Endodermal cell (in vitro differentiated cells): ENCODE results near the gene NAV2. TPM values are rescaled to one million over a fixed set of nuclear protein-coding genes. Genes with fewer than 3 reads are reported as not detected.

Experiments
- DNase-seq: peaks from one replicate; pipeline ENCODE4 v3.0.0-alpha.2; 2017
- H3K27ac ChIP-seq: 2 replicates; pipeline ENCODE4 v1.5.1; 2013; ENCODE audit warnings: mild to moderate bottlenecking, low read depth, low read length, moderate library complexity
- H3K27me3 ChIP-seq: 2 replicates; pipeline ENCODE4 v1.6.1; 2013; ENCODE audit warnings: mild to moderate bottlenecking, low read length, moderate library complexity; ENCODE audit not compliant: insufficient read depth, control insufficient read depth, poor library complexity, severe bottlenecking
- H3K36me3 ChIP-seq: 2 replicates; pipeline ENCODE4 v1.7.0; 2013; ENCODE audit warnings: mild to moderate bottlenecking, low read length, moderate library complexity; ENCODE audit not compliant: control insufficient read depth, insufficient read depth
- H3K4me1 ChIP-seq: one replicate; pipeline ENCODE4 v1.7.0; 2013; ENCODE audit warnings: low read length; ENCODE audit not compliant: control insufficient read depth, insufficient read depth
- H3K4me3 ChIP-seq: 2 replicates; pipeline ENCODE4 v1.5.1; 2013; ENCODE audit warnings: mild to moderate bottlenecking, low read length, moderate library complexity
- H3K9ac ChIP-seq: 2 replicates; pipeline ENCODE4 v1.6.1; 2013; ENCODE audit warnings: mild to moderate bottlenecking, low read length, moderate library complexity; ENCODE audit not compliant: poor library complexity, severe bottlenecking; ENCODE audit errors: extremely low read depth
- H3K9me3 ChIP-seq: 2 replicates; pipeline ENCODE4 v1.6.1; 2013; ENCODE audit warnings: mild to moderate bottlenecking, low read length, moderate library complexity; ENCODE audit not compliant: control insufficient read depth
- H3K27ac Mint-ChIP-seq: 2 replicates; pipeline ENCODE4 v1.8.0; 2020; ENCODE audit warnings: mixed read lengths
- H3K27me3 Mint-ChIP-seq: 2 replicates; pipeline ENCODE4 v1.8.0; 2021; ENCODE audit warnings: mild to moderate bottlenecking, mixed read lengths; ENCODE audit not compliant: insufficient read depth
- H3K36me3 Mint-ChIP-seq: 2 replicates; pipeline ENCODE4 v1.8.0; 2020; ENCODE audit warnings: low read depth, mixed read lengths
- H3K4me1 Mint-ChIP-seq: 2 replicates; pipeline ENCODE4 v1.8.0; 2020; ENCODE audit warnings: mixed read lengths
- H3K4me3 Mint-ChIP-seq: 2 replicates; pipeline ENCODE4 v1.8.0; 2020; ENCODE audit warnings: mild to moderate bottlenecking, moderate library complexity, mixed read lengths
- H3K9me3 Mint-ChIP-seq: 2 replicates; pipeline ENCODE4 v1.8.0; 2020; ENCODE audit warnings: mild to moderate bottlenecking, mixed read lengths
- WGBS, 2 experiments: methylation state at CpG; one replicate each; pipeline versions ENCODE4 v1.1.5 to v1.1.7; 2013; ENCODE audit warnings: missing lambda C conversion rate in 2 of 2, mixed read lengths in 1 of 2; ENCODE audit not compliant: insufficient coverage in 1 of 2, insufficient read length in 1 of 2; 5-methylcytosine and 5-hydroxymethylcytosine counted together
- total RNA-seq, 2 donors: library from RNA; stranded (reverse); fragmentation: NEBNext Ultra II Directional in 1 of 2; extraction: Animal tissue kit (Norgen Biotek cat#: 25700) in 1 of 2; gene quantifications; 2 replicates in 1 of 2; 3 replicates in 1 of 2; pipeline ENCODE4 v1.2.1, GENCODE V29; 2021
- TF ChIP-seq, protein P1 (sequence below): fragments of 200-600 bp; sonication (generic); conservative IDR thresholded peaks from 2 replicates; pipeline ENCODE4 v1.5.0; 2021; ENCODE audit warnings: antibody characterized with exemption, mild to moderate bottlenecking

The NAV2 gene
- total RNA-seq, 2 donors from 2014 or later = 37.1 to 42.4 TPM

- Mint-ChIP-seq H3K27me3 (no peaks in the 10 kb centered on the region), H3K4me3 (no peak overlapping the region), H3K4me1 (peaks cover 11% of the 10 kb centered on the region), H3K27ac (peak overlapping the region; percentile 65), H3K36me3 (peaks cover 85% of the 10 kb centered on the region), H3K9me3 (no peaks in the 10 kb centered on the region)
- Histone ChIP-seq H3K4me3 (no peak overlapping the region), H3K27ac (peak overlapping the region; percentile 12), H3K9me3 (no peaks in the 10 kb centered on the region), H3K36me3 (peaks cover 19% of the 10 kb centered on the region), H3K9ac (no peak overlapping the region), H3K27me3 (no peaks in the 10 kb centered on the region), H3K4me1 (no peaks in the 10 kb centered on the region)
- peak; percentile 55 for DNase-seq
- TF ChIP-seq, protein P1, sequence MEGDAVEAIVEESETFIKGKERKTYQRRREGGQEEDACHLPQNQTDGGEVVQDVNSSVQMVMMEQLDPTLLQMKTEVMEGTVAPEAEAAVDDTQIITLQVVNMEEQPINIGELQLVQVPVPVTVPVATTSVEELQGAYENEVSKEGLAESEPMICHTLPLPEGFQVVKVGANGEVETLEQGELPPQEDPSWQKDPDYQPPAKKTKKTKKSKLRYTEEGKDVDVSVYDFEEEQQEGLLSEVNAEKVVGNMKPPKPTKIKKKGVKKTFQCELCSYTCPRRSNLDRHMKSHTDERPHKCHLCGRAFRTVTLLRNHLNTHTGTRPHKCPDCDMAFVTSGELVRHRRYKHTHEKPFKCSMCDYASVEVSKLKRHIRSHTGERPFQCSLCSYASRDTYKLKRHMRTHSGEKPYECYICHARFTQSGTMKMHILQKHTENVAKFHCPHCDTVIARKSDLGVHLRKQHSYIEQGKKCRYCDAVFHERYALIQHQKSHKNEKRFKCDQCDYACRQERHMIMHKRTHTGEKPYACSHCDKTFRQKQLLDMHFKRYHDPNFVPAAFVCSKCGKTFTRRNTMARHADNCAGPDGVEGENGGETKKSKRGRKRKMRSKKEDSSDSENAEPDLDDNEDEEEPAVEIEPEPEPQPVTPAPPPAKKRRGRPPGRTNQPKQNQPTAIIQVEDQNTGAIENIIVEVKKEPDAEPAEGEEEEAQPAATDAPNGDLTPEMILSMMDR = no peak
- 76 to 78% methylated on average over 3 to 9 of the region's 9 CpGs for WGBS, 2 experiments
These were observed 338.1 kb downstream of the NAV2 start for GRCh38 chr11:20050551-20051333.

DNA sequence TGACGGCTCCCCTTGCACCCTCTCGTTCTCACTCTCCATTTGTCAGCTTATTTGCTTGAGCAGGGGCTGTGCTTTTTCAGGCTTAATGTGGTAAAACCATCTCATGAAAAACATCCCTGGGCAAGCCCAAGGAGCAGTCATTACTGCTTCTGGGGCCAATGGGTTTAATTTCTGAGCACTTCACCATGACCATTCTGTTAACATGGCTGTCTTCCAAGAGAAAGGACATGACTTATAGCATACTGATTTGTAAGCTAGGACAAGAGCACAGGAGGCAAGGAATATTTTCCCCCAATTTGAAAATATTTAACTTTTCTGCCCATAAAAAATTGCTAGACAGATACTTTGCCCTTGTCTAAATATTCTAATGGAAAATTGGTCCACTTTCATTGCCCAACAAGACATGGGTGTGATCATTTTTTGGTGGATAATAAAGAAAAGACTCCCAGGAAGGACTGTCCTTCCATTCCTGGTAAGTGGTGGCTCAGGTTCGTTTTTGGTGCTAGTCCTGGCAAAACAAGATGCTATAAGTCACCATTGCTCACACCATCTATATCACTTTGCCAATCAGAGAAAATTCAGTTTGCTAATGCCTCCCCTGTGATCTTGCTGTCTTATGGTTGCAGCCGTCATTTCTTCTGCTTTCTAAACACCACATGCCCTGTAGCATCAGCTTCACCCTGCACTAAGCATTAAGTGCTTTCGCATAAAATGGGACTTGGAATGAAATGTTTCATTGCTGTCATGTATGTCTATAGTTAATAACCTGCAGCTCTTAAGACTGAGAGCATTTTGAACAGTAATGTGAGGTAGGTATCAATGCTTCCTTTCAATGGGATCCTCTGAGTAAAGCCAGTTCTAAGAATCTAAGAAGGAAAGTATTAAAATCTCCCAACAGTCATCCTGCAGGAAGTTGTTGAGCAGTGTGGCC, 339.1 kb downstream of the NAV2 start:
- Mint-ChIP-seq H3K36me3 (peaks cover 85% of the 10 kb centered on the region), H3K9me3 (no peaks in the 10 kb centered on the region), H3K4me1 (peaks cover 11% of the 10 kb centered on the region), H3K27me3 (no peaks in the 10 kb centered on the region), H3K4me3 (no peak overlapping the region), H3K27ac (no peak overlapping the region)
- 88 to 100% methylated on average over 1 to 5 of the region's 5 CpGs for WGBS, 2 experiments
- Histone ChIP-seq H3K4me1 (no peaks in the 10 kb centered on the region), H3K36me3 (peaks cover 27% of the 10 kb centered on the region), H3K27ac (no peak overlapping the region), H3K27me3 (no peaks in the 10 kb centered on the region), H3K9ac (no peak overlapping the region), H3K4me3 (no peak overlapping the region), H3K9me3 (no peaks in the 10 kb centered on the region)
- no peak for DNase-seq
- TF ChIP-seq, protein P1 = no peak

- H3K4me1 ChIP-seq = no peaks in the 10 kb centered on the region
- no peak overlapping the region for H3K27ac ChIP-seq
- no peak overlapping the region for H3K4me3 ChIP-seq
- Mint-ChIP-seq H3K4me1 (peaks cover 11% of the 10 kb centered on the region), H3K4me3 (no peak overlapping the region), H3K27ac (no peak overlapping the region), H3K9me3 (no peaks in the 10 kb centered on the region), H3K36me3 (peaks cover 83% of the 10 kb centered on the region), H3K27me3 (no peaks in the 10 kb centered on the region)
- DNase-seq = no peak
- peaks cover 28% of the 10 kb centered on the region for H3K36me3 ChIP-seq
- no peaks in the 10 kb centered on the region for H3K9me3 ChIP-seq
- H3K27me3 ChIP-seq = no peaks in the 10 kb centered on the region
- TF ChIP-seq, protein P1 = no peak
- 92 to 100% methylated on average over 3 to 4 of the region's 4 CpGs for WGBS, 2 experiments
- H3K9ac ChIP-seq = no peak overlapping the region
These were observed 340.9 kb downstream of the NAV2 start for GRCh38 chr11:20053572-20053971.
